SU-DHL-6 (cell line): ENCODE measurements around the gene ZDHHC20.

Experiments used
- H2AFZ ChIP-seq: fragments of 200-600 bp; sonication (generic); 2 replicates; pipeline ENCODE4 v1.6.1; 2014; ENCODE audit warnings: low read depth, mild to moderate bottlenecking, moderate library complexity, mixed read lengths, antibody characterized with exemption, low read length; ENCODE audit not compliant: severe bottlenecking
- H3F3A ChIP-seq: fragments of 200-600 bp; shearing (Covaris generic); 2 replicates; pipeline ENCODE4 v1.6.0; 2016; ENCODE audit warnings: antibody characterized with exemption, mild to moderate bottlenecking; ENCODE audit not compliant: insufficient read depth
- H3K27ac ChIP-seq: fragments of 200-600 bp; sonication (generic); 2 replicates; pipeline ENCODE4 v1.5.1; 2016; ENCODE audit warnings: low read depth, mild to moderate bottlenecking, low read length, moderate library complexity, mixed read lengths
- H3K27me3 ChIP-seq: fragments of 200-600 bp; sonication (generic), shearing (Covaris generic); 2 replicates; pipeline ENCODE4 v1.6.0; 2014; ENCODE audit warnings: mild to moderate bottlenecking, low read length
- H3K36me3 ChIP-seq: fragments of 200-600 bp; sonication (generic); 2 replicates; pipeline ENCODE4 v1.6.1; 2014; ENCODE audit warnings: mild to moderate bottlenecking, low read length, mixed read lengths
- H3K4me2 ChIP-seq: fragments of 300-600, 200-600 bp; shearing (Covaris generic), sonication (generic); 2 replicates; pipeline ENCODE4 v1.6.0; 2014; ENCODE audit warnings: low read length, low read depth, mild to moderate bottlenecking; ENCODE audit not compliant: poor library complexity, severe bottlenecking
- H3K4me3 ChIP-seq: fragments of 200-600 bp; sonication (generic); 2 replicates; pipeline ENCODE4 v1.5.1; 2014; ENCODE audit warnings: antibody characterized with exemption, low read length, mild to moderate bottlenecking, mixed read lengths; ENCODE audit not compliant: insufficient read depth, poor library complexity, severe bottlenecking
- H3K79me2 ChIP-seq: fragments of 200-600 bp; sonication (generic); 2 replicates; pipeline ENCODE4 v1.6.1; 2014; ENCODE audit warnings: mild to moderate bottlenecking, low read length, moderate library complexity; ENCODE audit not compliant: insufficient read depth
- H3K9ac ChIP-seq: fragments of 200-600 bp; sonication (generic); 2 replicates; pipeline ENCODE4 v1.7.0; 2014; ENCODE audit warnings: mild to moderate bottlenecking, low read length
- H3K9me2 ChIP-seq: fragments of 200-600 bp; sonication (generic); replicated peaks from 2 replicates; pipeline ENCODE4 v1.6.1; 2014; ENCODE audit warnings: low read length; ENCODE audit not compliant: insufficient read depth
- H3K9me3 ChIP-seq: fragments of 200-600 bp; sonication (generic); 2 replicates; pipeline ENCODE4 v1.6.1; 2014; ENCODE audit warnings: low read length, mixed read lengths; ENCODE audit not compliant: insufficient read depth
- H4K20me1 ChIP-seq: fragments of 200-600 bp; sonication (generic); 2 replicates; pipeline ENCODE4 v1.6.1; 2014; ENCODE audit warnings: low read depth, mild to moderate bottlenecking, antibody characterized with exemption, low read length, moderate library complexity, mixed read lengths
- CTCF ChIP-seq: fragments of 200-600 bp; sonication (generic); IDR thresholded peaks from one replicate; pipeline ENCODE4 v1.5.1; 2017; ENCODE audit warnings: antibody characterized with exemption, mild to moderate bottlenecking, low read length, moderate library complexity; ENCODE audit not compliant: insufficient read depth, poor library complexity, severe bottlenecking
- EZH2phosphoT487 ChIP-seq: fragments of 200-600 bp; sonication (generic), shearing (Covaris generic); conservative IDR thresholded peaks from 2 replicates; pipeline ENCODE4 v1.6.1; 2018; ENCODE audit warnings: mild to moderate bottlenecking, antibody characterized with exemption, low read length, moderate library complexity, mixed read lengths

Gene ZDHHC20

GRCh38 chr13:21359855-21360254 is 99.2 kb downstream of the ZDHHC20 start:
- TF ChIP-seq CTCF (no peak), EZH2phosphoT487 (no peak)
- no peaks in the 10 kb centered on the region for H3K79me2 ChIP-seq
- no peaks in the 10 kb centered on the region for H4K20me1 ChIP-seq
- no peak overlapping the region for H3K4me2 ChIP-seq
- no peaks in the 10 kb centered on the region for H3K27me3 ChIP-seq
- H3F3A ChIP-seq, result no peaks in the 10 kb centered on the region
- no peaks in the 10 kb centered on the region for H3K9me3 ChIP-seq
- H3K9me2 ChIP-seq, result no peaks in the 10 kb centered on the region
- H2AFZ ChIP-seq, result no peak overlapping the region
- H3K4me3 ChIP-seq, result no peak overlapping the region
- H3K36me3 ChIP-seq, result no peaks in the 10 kb centered on the region
- H3K27ac ChIP-seq, result no peak overlapping the region
- no peak overlapping the region for H3K9ac ChIP-seq

- H2AFZ ChIP-seq, result no peak overlapping the region
- H3K27ac ChIP-seq, result no peak overlapping the region
- H3K4me2 ChIP-seq, result no peak overlapping the region
These were observed 103.8 kb downstream of the ZDHHC20 start for GRCh38 chr13:21355304-21355703.

GRCh38 chr13:21354721-21355120 is 104.4 kb downstream of the ZDHHC20 start:
- Histone ChIP-seq H4K20me1 (no peaks in the 10 kb centered on the region), H3K79me2 (no peaks in the 10 kb centered on the region), H3K4me2 (no peak overlapping the region), H3K27ac (no peak overlapping the region), H3K4me3 (no peak overlapping the region), H2AFZ (no peak overlapping the region), H3F3A (no peaks in the 10 kb centered on the region), H3K9me3 (no peaks in the 10 kb centered on the region), H3K36me3 (no peaks in the 10 kb centered on the region), H3K27me3 (no peaks in the 10 kb centered on the region), H3K9ac (no peak overlapping the region), H3K9me2 (no peaks in the 10 kb centered on the region)
- TF ChIP-seq CTCF, result no peak
- TF ChIP-seq EZH2phosphoT487, result no peak

More at GRCh38 chr13:21355304-21355703, 103.8 kb downstream of the ZDHHC20 start:
- Histone ChIP-seq H3K36me3 (no peaks in the 10 kb centered on the region), H3K79me2 (no peaks in the 10 kb centered on the region), H4K20me1 (no peaks in the 10 kb centered on the region), H3K9ac (no peak overlapping the region), H3K4me3 (no peak overlapping the region), H3F3A (no peaks in the 10 kb centered on the region), H3K27me3 (no peaks in the 10 kb centered on the region), H3K9me3 (no peaks in the 10 kb centered on the region), H3K9me2 (no peaks in the 10 kb centered on the region)
- TF ChIP-seq CTCF, result no peak
- no peak for TF ChIP-seq EZH2phosphoT487
